Suprapubic skin (tissue), 4 donors: ENCODE data around the gene LAMP1.

Experiments used
- CTCF ChIP-seq, 2 donors: fragments of 200-600 bp in 1 of 2; fragments of 450-650 bp in 1 of 2; sonication (generic) in 1 of 2; IDR thresholded peaks; one replicate each; pipeline ENCODE4 v1.5.1; 2016 to 2019; ENCODE audit warnings: antibody characterized with exemption in 2 of 2, mild to moderate bottlenecking in 1 of 2, moderate library complexity in 1 of 2
- POLR2A ChIP-seq, 2 donors: fragments of 450-650 bp; IDR thresholded peaks; one replicate each; pipeline ENCODE4 v1.6.1; 2017; ENCODE audit warnings: antibody characterized with exemption in 2 of 2, mild to moderate bottlenecking in 2 of 2, moderate library complexity in 2 of 2
- POLR2AphosphoS5 ChIP-seq, 3 donors: sonication (generic); formaldehyde crosslinking; IDR thresholded peaks; one replicate each; pipeline ENCODE4 v1.6.1; 2017; ENCODE audit warnings: antibody characterized with exemption in 3 of 3

GRCh38 chr13:113337556-113337955, 40.5 kb downstream of the LAMP1 start:
- TF ChIP-seq CTCF (IDR thresholded peaks at IDR 0.05) = no peak
- TF ChIP-seq POLR2A (IDR thresholded peaks at IDR 0.05) = no peak
- no peak for TF ChIP-seq POLR2AphosphoS5 (IDR thresholded peaks at IDR 0.05)
